ENCODE measurements around the gene HIF1A. TPM values are rescaled to one million over a fixed set of nuclear protein-coding genes. Genes with fewer than 3 reads are reported as not detected.

HIF1A gene
- total and polyA plus RNA-seq, 2 of the 13 experiments (the other 11 are each of a cell fraction or from before 2014, with no cell fraction given) = 41.0 to 126 TPM

- TF ChIP-seq JUN (CRISPR knock-in tag; IDR thresholded peaks at IDR 0.05) (no peak), ZNF891 (CRISPR knock-in tag; IDR thresholded peaks at IDR 0.05) (no peak), CENPX (CRISPR knock-in tag; IDR thresholded peaks at IDR 0.05) (no peak), ZNF484 (CRISPR knock-in tag; IDR thresholded peaks at IDR 0.05; ENCODE audit: borderline replicate concordance, low read depth) (no peak), NFAT5 (CRISPR knock-in tag; IDR thresholded peaks at IDR 0.05) (no peak), NBN (conservative IDR thresholded peaks at IDR 0.05) (no peak), ZNF414 (CRISPR knock-in tag; IDR thresholded peaks at IDR 0.05) (no peak), ZNF549 (CRISPR knock-in tag; IDR thresholded peaks at IDR 0.05) (no peak)
Observed at GRCh38 chr14:61661471-61662400, 33.6 kb upstream of the HIF1A start (continued).

Measured in HepG2 (cell line).